ENCODE data around the gene ARHGAP4. TPM values are rescaled to one million over a fixed set of nuclear protein-coding genes. Genes with fewer than 3 reads are reported as not detected.

Gene ARHGAP4
- total RNA-seq, 4 donors from 2014 or later: 44.9 to 52.4 (median 49.9) TPM

- no peaks in the 10 kb centered on the region for H3K4me1 ChIP-seq
- H3K9me3 ChIP-seq: no peaks in the 10 kb centered on the region
- no peak overlapping the region for H3K4me3 ChIP-seq
- no peaks in the 10 kb centered on the region for H3K27me3 ChIP-seq
- peaks cover 0 to 7% (median 0%) of the 10 kb centered on the region in 4 donors for H3K36me3 ChIP-seq
- in situ Hi-C loops (cut with MboI; ENCODE audit: low pct_ligation_motif_present in 1 of 4, low pct_unique_long_range_greater_than_20kb in 1 of 4, low sequenced_read_pairs in 3 of 4): loop anchor here in 2 of 4 donors (25.0 kb wide), 2 partner anchors 197 to 578 kb away; partner anchors contain the start of genes G6PD (in 1 of the 2), IKBKG (in 1 of the 2) and PLXNB3 (in 1 of the 2)
- TF ChIP-seq POLR2AphosphoS5 (IDR thresholded peaks at IDR 0.05) (no peak), CTCF (IDR thresholded peaks at IDR 0.05) (no peak), EP300 (IDR thresholded peaks at IDR 0.05; ENCODE audit: low read depth) (no peak), POLR2A (IDR thresholded peaks at IDR 0.05) (no peak)
- intact Hi-C loops (cut with DNase I; ENCODE audit: low total_unique reads): no loop called here
- 96% methylated on average over 15 of the region's 15 CpGs; no CpG with 5 or more reads in 1 of the 2 donors for WGBS, 2 donors (ENCODE audit: low coverage in 1 of 2)
- H3K27ac ChIP-seq: no peak overlapping the region
- no peak for DNase-seq
Measured at GRCh38 chrX:153959649-153960048, 33.6 kb upstream of the ARHGAP4 start.

GRCh38 chrX:153958605-153959004, 32.5 kb upstream of the ARHGAP4 start:
- no peaks in the 10 kb centered on the region for H3K9me3 ChIP-seq
- DNase-seq: no peak
- no peak overlapping the region for H3K27ac ChIP-seq
- TF ChIP-seq POLR2A (IDR thresholded peaks at IDR 0.05) (no peak), CTCF (IDR thresholded peaks at IDR 0.05) (no peak), EP300 (IDR thresholded peaks at IDR 0.05; ENCODE audit: low read depth) (no peak), POLR2AphosphoS5 (IDR thresholded peaks at IDR 0.05) (no peak)
- peaks cover 0 to 7% (median 0%) of the 10 kb centered on the region in 4 donors for H3K36me3 ChIP-seq
- WGBS, 2 donors (ENCODE audit: low coverage in 1 of 2): 96% methylated on average over 14 of the region's 14 CpGs; no CpG with 5 or more reads in 1 of the 2 donors
- in situ Hi-C loops (cut with MboI; ENCODE audit: low pct_ligation_motif_present in 1 of 4, low pct_unique_long_range_greater_than_20kb in 1 of 4, low sequenced_read_pairs in 3 of 4): loop anchor here in 2 of 4 donors (25.0 kb wide), 2 partner anchors 196 to 579 kb away; partner anchors contain the start of genes G6PD (in 1 of the 2), IKBKG (in 1 of the 2) and PLXNB3 (in 1 of the 2)
- H3K4me3 ChIP-seq: no peak overlapping the region
- H3K4me1 ChIP-seq: peaks cover 0 to under 1% (median 0%) of the 10 kb centered on the region in 4 donors
- no peaks in the 10 kb centered on the region for H3K27me3 ChIP-seq
- intact Hi-C loops (cut with DNase I; ENCODE audit: low total_unique reads): no loop called here

- DNase-seq: no peak
- H3K27ac ChIP-seq: no peak overlapping the region
- peaks cover 0 to 5% (median 0%) of the 10 kb centered on the region in 4 donors for H3K4me1 ChIP-seq
- no peaks in the 10 kb centered on the region for H3K27me3 ChIP-seq
- in situ Hi-C loops (cut with MboI; ENCODE audit: low pct_ligation_motif_present in 1 of 4, low pct_unique_long_range_greater_than_20kb in 1 of 4, low sequenced_read_pairs in 3 of 4): loop anchor here in 2 of 4 donors (25.0 kb wide), 2 partner anchors 195 to 580 kb away; partner anchors contain the start of genes G6PD (in 1 of the 2), IKBKG (in 1 of the 2) and PLXNB3 (in 1 of the 2)
- H3K4me3 ChIP-seq: no peak overlapping the region
- peaks cover 0 to 7% (median 0%) of the 10 kb centered on the region in 4 donors for H3K36me3 ChIP-seq
- no peak for TF ChIP-seq CTCF (IDR thresholded peaks at IDR 0.05)
- no peak for TF ChIP-seq POLR2AphosphoS5 (IDR thresholded peaks at IDR 0.05)
- intact Hi-C loops (cut with DNase I; ENCODE audit: low total_unique reads): no loop called here
- 93% methylated on average over 16 of the region's 17 CpGs; no CpG with 5 or more reads in 1 of the 2 donors for WGBS, 2 donors (ENCODE audit: low coverage in 1 of 2)
- no peaks in the 10 kb centered on the region for H3K9me3 ChIP-seq
Measured at GRCh38 chrX:153957224-153957623, 31.2 kb upstream of the ARHGAP4 start.

GRCh38 chrX:153956044-153956907, 30.2 kb upstream of the ARHGAP4 start:
- Histone ChIP-seq H3K4me3 (no peak overlapping the region), H3K36me3 (no peaks in the 10 kb centered on the region), H3K9me3 (no peaks in the 10 kb centered on the region), H3K27me3 (no peaks in the 10 kb centered on the region), H3K4me1 (peaks cover 0 to 5% (median 0%) of the 10 kb centered on the region in 4 donors), H3K27ac (no peak overlapping the region)
- TF ChIP-seq CTCF (IDR thresholded peaks at IDR 0.05): no peak
- no peak for TF ChIP-seq POLR2A (IDR thresholded peaks at IDR 0.05)
- no peak for TF ChIP-seq EP300 (IDR thresholded peaks at IDR 0.05; ENCODE audit: low read depth)
- no peak for TF ChIP-seq POLR2AphosphoS5 (IDR thresholded peaks at IDR 0.05)
- in situ Hi-C loops (cut with MboI; ENCODE audit: low pct_ligation_motif_present in 1 of 4, low pct_unique_long_range_greater_than_20kb in 1 of 4, low sequenced_read_pairs in 3 of 4) (loop anchor here in 2 of 4 donors (25.0 kb wide), 2 partner anchors 194 to 581 kb away; partner anchors contain the start of genes G6PD (in 1 of the 2), IKBKG (in 1 of the 2) and PLXNB3 (in 1 of the 2)), intact Hi-C loops (cut with DNase I; ENCODE audit: low total_unique reads) (no loop called here)
- 95% methylated on average over 35 of the region's 35 CpGs; no CpG with 5 or more reads in 1 of the 2 donors for WGBS, 2 donors (ENCODE audit: low coverage in 1 of 2)
- DNase-seq: no peak
